Suprapubic skin (tissue), 4 donors: ENCODE results near the gene SLN.

Experiments used
- CTCF ChIP-seq, 2 donors: fragments of 200-600 bp in 1 of 2; fragments of 450-650 bp in 1 of 2; sonication (generic) in 1 of 2; IDR thresholded peaks; one replicate each; pipeline ENCODE4 v1.5.1; 2016 to 2019; ENCODE audit warnings: antibody characterized with exemption in 2 of 2, mild to moderate bottlenecking in 1 of 2, moderate library complexity in 1 of 2
- EP300 ChIP-seq: sonication (generic); formaldehyde crosslinking; IDR thresholded peaks from one replicate; pipeline ENCODE4 v1.6.1; 2017; ENCODE audit warnings: antibody characterized with exemption
- POLR2A ChIP-seq, 2 donors: fragments of 450-650 bp; IDR thresholded peaks; one replicate each; pipeline ENCODE4 v1.6.1; 2017; ENCODE audit warnings: antibody characterized with exemption in 2 of 2, mild to moderate bottlenecking in 2 of 2, moderate library complexity in 2 of 2
- POLR2AphosphoS5 ChIP-seq, 3 donors: sonication (generic); formaldehyde crosslinking; IDR thresholded peaks; one replicate each; pipeline ENCODE4 v1.6.1; 2017; ENCODE audit warnings: antibody characterized with exemption in 3 of 3

- TF ChIP-seq CTCF (IDR thresholded peaks at IDR 0.05) (no peak), POLR2A (IDR thresholded peaks at IDR 0.05) (no peak), EP300 (no peak), POLR2AphosphoS5 (IDR thresholded peaks at IDR 0.05) (no peak)
These were observed 9.1 kb downstream of the SLN start for GRCh38 chr11:107702723-107703122.
